NOMO-1 (cell line): ENCODE measurements around the gene SLC9C1.

Experiments used
- DNase-seq, 2 experiments: peaks; one replicate each; lab custom pipeline; 2025; ENCODE audit not compliant: unreplicated experiment in 2 of 2; lab: John Stamatoyannopoulos, UW

SLC9C1 gene

GRCh38 chr3:112132975-112133448 lies 161.0 kb downstream of the SLC9C1 start, which contains the start of gene GCSAM:
GCSAM (minus strand) TSS chr3:112133248; CDS start chr3:112133120, 128 bp downstream.
- DNase-seq: peak; percentile 60 to 85

DNA sequence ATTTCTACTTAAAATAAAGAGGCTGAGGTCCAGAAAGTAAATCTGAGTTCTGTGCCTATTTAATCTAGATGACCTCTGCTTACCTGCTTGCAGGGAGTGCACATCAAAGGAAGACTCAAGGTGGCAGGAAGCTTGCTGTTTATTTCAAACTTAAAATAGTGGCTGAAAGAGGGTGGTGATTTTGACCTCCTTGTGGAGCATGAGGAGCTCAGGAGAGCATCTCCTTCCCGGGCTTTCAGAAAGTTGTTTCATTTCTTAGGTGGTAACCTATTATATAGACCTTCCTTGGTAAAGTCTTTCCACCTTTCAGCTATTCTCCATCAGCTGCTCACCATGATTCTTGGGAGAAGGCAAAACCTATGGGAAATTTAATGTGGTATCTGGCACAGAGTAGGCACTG lies 161.5 kb downstream of the SLC9C1 start:
- no peak for DNase-seq

DNA sequence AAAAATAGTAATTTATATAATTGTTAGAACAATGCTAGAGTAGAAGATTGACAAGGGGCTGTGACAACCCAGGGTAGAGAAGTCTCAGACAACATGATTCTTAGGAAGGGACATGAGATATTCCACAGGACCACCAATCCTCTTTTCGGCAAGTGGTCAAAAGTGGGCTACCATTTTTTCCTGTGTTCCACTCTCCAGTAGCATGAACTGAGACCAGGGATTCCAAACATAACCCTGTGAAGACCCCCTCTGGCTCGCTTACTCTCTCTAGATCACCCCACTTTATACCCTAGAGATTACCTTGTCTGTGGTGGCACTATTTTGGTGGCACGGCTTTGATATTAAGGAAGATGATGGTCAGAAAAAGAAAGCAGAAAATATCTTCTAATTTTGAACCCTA lies 161.9 kb downstream of the SLC9C1 start:
- DNase-seq: no peak

GRCh38 chr3:112131111-112131510 lies 162.9 kb downstream of the SLC9C1 start:
- DNase-seq: no peak

GRCh38 chr3:112130638-112130993 lies 163.4 kb downstream of the SLC9C1 start:
- no peak for DNase-seq

DNA sequence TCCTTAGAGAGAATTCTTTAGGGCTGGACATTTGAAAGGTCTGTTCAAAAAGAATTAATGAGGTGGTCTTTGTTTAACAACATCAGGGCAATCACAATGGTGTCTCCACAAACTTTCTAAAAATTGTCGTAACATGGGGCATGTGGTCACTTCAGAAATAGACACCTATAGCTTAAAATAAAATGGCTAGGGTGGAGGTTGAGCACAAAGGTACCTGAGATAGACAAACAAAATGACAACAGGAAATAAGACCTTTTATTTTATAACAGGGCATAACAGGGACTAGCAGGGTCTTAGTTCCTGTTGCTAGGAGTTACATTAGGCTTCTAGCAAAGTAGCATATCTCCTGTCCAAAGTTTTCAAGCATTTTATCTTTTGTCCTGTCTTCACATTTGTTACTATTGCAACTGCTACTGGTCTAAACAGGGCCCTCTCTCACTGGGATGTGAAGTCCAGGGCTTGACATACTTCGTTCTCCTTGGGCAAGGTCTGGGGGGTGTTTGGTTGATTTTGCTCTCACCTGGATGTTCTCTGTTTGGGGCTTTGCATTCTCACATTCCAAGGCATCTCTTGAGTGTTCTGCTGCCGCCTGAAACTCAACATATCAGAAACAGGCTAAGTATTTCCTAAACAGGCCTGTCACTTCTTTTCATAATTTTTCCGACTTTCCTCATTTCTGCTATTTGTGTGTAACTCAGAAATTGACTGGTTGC lies 163.9 kb downstream of the SLC9C1 start:
- no peak for DNase-seq

- DNase-seq: peak; percentile 23 to 61
Measured at GRCh38 chr3:112128843-112129727, 164.9 kb downstream of the SLC9C1 start.

DNA sequence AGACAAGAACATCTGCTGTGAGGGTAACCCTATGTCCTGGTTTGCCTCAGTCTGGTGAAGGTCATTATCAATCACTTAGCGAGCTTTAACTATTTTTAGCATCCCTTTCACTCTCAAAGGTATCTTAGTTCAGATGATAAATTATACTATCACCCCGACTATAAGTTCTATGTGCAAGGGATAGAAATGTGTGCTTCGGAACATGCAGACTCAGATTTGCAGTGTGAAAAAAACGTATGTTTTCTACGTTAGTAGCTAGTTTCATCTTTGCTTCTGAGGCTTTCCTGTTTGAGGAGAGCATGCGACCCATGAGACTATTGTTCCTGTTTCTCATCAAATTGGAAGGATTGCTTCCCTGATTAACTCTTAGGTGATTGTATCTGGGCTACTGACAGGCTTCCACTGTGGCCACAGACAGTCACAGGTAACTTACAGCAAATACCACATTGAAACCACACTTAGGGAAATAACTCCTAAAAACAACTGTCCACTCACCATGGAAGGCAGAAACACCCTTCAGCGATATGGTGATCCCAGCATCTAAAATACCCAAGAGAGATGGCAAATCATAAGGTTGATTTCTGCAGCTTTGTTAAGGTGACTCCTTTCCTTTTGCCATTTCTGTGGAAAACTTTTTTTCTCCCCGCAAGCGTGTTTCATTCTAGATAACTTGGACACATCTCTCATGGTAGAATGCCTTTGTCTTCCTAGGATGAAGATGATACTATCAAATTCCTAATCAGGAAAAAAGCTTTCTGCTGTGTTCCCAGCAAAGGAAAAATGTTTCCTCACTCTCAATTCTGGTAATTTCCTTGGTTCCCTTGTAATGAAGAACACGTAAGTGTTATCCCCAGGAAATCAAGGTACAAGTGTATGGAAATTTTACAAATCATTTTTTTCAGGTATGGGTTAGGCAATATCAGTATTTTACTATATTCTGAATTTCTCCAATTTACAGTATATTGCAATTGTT lies 166.2 kb downstream of the SLC9C1 start:
- DNase-seq: peak in 1 of 2 experiments; percentile 7

- DNase-seq: no peak
Measured at GRCh38 chr3:112126511-112126911, 167.5 kb downstream of the SLC9C1 start.

GRCh38 chr3:112124907-112125607 lies 169.0 kb downstream of the SLC9C1 start:
- no peak for DNase-seq

DNA sequence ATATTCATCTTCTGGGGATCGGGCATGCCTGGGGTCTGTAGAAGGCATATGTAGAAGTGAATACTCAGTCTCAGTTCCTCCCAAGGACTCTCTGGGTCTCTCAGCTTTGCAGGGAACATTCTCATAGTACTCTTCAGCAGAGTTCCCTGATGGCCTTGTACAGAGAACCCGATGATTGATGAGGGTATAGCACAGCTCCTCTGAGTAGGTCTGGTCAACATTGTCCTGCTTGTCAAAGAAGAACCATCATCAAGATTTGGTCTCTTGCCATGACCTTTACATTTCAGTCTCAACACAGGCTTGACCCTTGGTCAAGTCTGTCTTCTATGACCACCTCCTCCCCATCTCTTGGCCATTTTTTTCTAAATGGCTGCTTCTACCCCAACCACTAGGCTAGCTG lies 170.5 kb downstream of the SLC9C1 start:
- DNase-seq: no peak

- DNase-seq: no peak
Measured at GRCh38 chr3:112122870-112123269, 171.1 kb downstream of the SLC9C1 start.

DNA sequence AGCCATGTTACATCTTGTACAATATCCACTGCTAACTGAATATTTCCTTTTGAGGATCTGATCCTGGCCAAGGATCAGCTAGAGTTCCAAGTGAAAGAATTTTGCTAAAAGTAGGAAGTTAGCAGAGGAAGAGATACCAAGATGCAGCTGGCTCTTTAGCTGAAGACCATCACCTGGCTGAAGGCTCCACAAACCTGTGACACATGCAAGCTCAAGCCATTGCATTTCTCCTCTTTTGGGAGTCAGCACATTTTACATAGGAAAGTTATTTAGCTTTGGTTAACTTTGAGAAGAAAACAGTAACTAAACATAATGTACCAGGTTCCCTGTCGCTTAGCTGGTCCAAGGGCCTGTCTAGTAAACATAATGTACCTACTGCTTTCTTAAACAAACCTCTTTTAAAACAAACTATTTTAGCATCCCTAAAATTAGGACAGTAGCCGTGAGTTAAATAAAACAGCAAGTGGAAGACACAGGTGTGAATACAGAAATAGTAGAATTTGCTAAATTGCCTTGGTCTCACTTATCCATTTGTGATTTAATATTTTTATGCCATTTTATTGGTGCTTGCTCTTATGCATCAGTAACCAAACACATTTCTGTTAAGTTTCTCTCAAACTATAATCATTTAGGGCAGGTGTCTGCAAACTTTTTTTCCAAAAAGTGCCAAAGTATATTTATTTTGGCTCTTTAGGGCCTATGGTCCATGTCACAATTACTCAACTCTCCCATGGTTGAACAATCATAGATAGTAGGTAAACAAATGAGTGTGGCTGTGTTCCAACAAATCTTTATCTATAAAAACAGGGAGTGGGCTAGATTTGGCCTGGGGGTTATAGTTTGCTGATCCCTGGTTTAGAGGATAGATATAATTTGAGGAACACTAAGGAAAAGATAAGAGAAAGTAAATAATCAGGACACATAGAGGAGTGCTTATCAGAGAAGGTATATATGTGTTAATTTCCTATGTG lies 172.2 kb downstream of the SLC9C1 start:
- DNase-seq: no peak

- peak; percentile 15 to 72 for DNase-seq
Measured at GRCh38 chr3:112119962-112120836, 173.8 kb downstream of the SLC9C1 start.

- peak; percentile 66 to 76 for DNase-seq
Measured at GRCh38 chr3:112117841-112118571, 176.0 kb downstream of the SLC9C1 start.

DNA sequence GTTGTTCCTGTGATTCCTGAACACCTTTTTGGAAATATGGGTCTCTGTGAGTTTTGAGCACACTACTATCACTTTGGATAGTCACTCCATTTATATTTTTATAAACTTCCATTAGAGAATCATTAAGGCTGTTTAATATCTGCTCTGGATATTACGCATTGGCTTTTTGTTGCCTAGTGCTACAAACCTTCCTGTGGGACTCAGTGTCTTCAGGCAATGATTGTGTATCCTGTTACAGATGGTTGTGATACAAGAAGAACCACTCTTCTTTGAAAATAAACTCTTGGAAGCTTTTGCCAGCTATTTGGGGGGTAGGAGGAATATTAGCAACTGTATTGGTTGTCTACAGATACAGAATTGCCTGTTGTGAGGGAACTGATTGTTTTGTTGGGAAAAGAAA lies 176.6 kb downstream of the SLC9C1 start:
- DNase-seq: no peak

DNA sequence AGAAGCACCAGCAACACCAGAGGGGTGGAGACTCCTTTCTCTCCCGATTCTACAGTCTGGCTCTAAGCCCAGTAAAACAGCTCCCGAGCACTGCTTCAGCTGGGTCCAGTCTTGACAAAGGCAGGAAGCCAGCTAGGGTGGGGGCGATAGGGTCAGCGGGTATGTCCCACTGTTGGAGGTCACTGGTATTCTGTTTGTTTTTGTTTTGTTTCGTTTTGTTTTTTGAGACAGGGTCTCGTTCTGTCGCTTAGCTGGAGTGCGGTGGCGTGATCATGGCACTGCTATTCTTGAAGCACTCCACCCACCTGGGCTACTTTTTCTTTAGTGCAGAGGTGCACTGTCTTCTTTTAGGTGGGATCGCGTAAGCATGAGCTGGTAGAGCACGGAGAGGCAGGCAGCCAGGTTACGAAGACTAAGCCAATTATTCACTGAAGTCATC lies 177.2 kb downstream of the SLC9C1 start:
- no peak for DNase-seq
